PC-3 (cell line): ENCODE data around the gene ITFG2. TPM values are rescaled to one million over a fixed set of nuclear protein-coding genes. Genes with fewer than 3 reads are reported as not detected.

Source experiments
- ATAC-seq: fragments of 200-7000 bp; cut with Tn5 transposase; 2 replicates; pipeline ENCODE4 v1.9.1; 2020; ENCODE audit warnings: mild to moderate bottlenecking, moderate library complexity
- BruUV-seq: library from RNA; stranded (reverse); fragments of 400-500 nt; replicated peaks from 2 replicates; lab custom pipeline; 2021; lab: Mats Ljungman, UMichigan
- CTCF ChIA-PET: fragments of 300-600 bp; sonication (Branson Sonifier 250); formaldehyde crosslinking; loops from one replicate; lab custom pipeline; 2022; ENCODE audit warnings: antibody characterized with exemption; lab: Charles Lee
- POLR2A ChIA-PET: fragments of 300-600 bp; sonication (Branson Sonifier 250); formaldehyde crosslinking; loops from one replicate; lab custom pipeline; 2022; ENCODE audit warnings: antibody characterized with exemption; ENCODE audit not compliant: unreplicated experiment; lab: Charles Lee
- DNase-seq: peaks from one replicate; pipeline ENCODE4 v3.0.0-alpha.2; 2015
- H2AFZ ChIP-seq: fragments of 300-600 bp; sonication (generic); 2 replicates; pipeline ENCODE4 v1.6.0; 2016; ENCODE audit warnings: antibody characterized with exemption, low read length
- H3F3A ChIP-seq: fragments of 300-600 bp; sonication (generic); one replicate; pipeline ENCODE4 v1.6.0; 2017; ENCODE audit warnings: antibody characterized with exemption, low read length, control low read depth, mild to moderate bottlenecking; ENCODE audit not compliant: unreplicated experiment
- H3K27ac ChIP-seq: fragments of 300-600 bp; sonication (generic); 2 replicates; pipeline ENCODE4 v1.5.1; 2016; ENCODE audit warnings: mild to moderate bottlenecking, low read length
- H3K27me3 ChIP-seq: fragments of 300-600 bp; sonication (generic); 2 replicates; pipeline ENCODE4 v1.6.1; 2016; ENCODE audit warnings: low read length, mixed read lengths
- H3K36me3 ChIP-seq: fragments of 300-600 bp; sonication (generic); 2 replicates; pipeline ENCODE4 v1.6.1; 2016; ENCODE audit warnings: low read depth, mixed run types, low read length, mixed read lengths
- H3K4me1 ChIP-seq: fragments of 300-600 bp; sonication (generic); 2 replicates; pipeline ENCODE4 v1.5.1; 2016; ENCODE audit warnings: low read length; ENCODE audit not compliant: insufficient read depth
- H3K4me2 ChIP-seq: fragments of 300-600 bp; sonication (generic); 2 replicates; pipeline ENCODE4 v1.6.0; 2016; ENCODE audit warnings: low read length
- H3K4me3 ChIP-seq: fragments of 300-600 bp; sonication (generic); 2 replicates; pipeline ENCODE4 v1.5.1; 2016; ENCODE audit warnings: mild to moderate bottlenecking, low read length, mixed read lengths
- H3K79me2 ChIP-seq: fragments of 300-600 bp; sonication (generic); 2 replicates; pipeline ENCODE4 v1.6.1; 2017; ENCODE audit warnings: low read length, mixed read lengths
- H3K9ac ChIP-seq: fragments of 300-600 bp; sonication (generic); 2 replicates; pipeline ENCODE4 v1.6.0; 2016; ENCODE audit warnings: mild to moderate bottlenecking, low read length
- H3K9me2 ChIP-seq: fragments of 300-600 bp; sonication (generic); replicated peaks from 2 replicates; pipeline ENCODE4 v1.6.1; 2016; ENCODE audit warnings: mixed run types, low read length, mixed read lengths
- H3K9me3 ChIP-seq: fragments of 300-600 bp; sonication (generic); 2 replicates; pipeline ENCODE4 v1.6.1; 2016; ENCODE audit warnings: low read length, mixed read lengths
- H4K20me1 ChIP-seq: fragments of 300-600 bp; sonication (generic); 2 replicates; pipeline ENCODE4 v1.6.1; 2016; ENCODE audit warnings: low read length, mixed read lengths
- EZH2 ChIP-seq: fragments of 300-600 bp; sonication (generic); IDR thresholded peaks from one replicate; pipeline ENCODE4 v1.6.1; 2017; ENCODE audit warnings: antibody characterized with exemption, mild to moderate bottlenecking, low read length; ENCODE audit not compliant: unreplicated experiment
- EZH2phosphoT487 ChIP-seq: fragments of 300-600 bp; sonication (generic); IDR thresholded peaks from 2 replicates; pipeline ENCODE4 v1.6.1; 2018; ENCODE audit warnings: mild to moderate bottlenecking, antibody characterized with exemption, low read length, borderline replicate concordance
- intact Hi-C: fragments of 100-400 bp; cut with micrococcal nuclease; formaldehyde crosslinking; loops from 2 replicates; pipeline ENCODE4 v1.9.0; 2023
- total RNA-seq: library from RNA; depleted of rRNA; stranded (reverse); fragments of >200 nt; gene quantifications from 2 replicates; pipeline ENCODE4 v1.2.3, GENCODE V29; 2014
- TF ChIP-seq, protein P1 (sequence below): fragments of 300-600 bp; sonication (generic); conservative IDR thresholded peaks from 2 replicates; pipeline ENCODE4 v1.5.1; 2017; ENCODE audit warnings: antibody characterized with exemption, low read depth, mild to moderate bottlenecking, low read length

Gene ITFG2
- total RNA-seq, 1 experiment from 2014 or later, result 12.8 TPM

- Histone ChIP-seq H3K27me3 (no peaks in the 10 kb centered on the region), H3K9ac (peak overlapping the region; percentile 62), H3K9me2 (no peaks in the 10 kb centered on the region), H3K9me3 (no peaks in the 10 kb centered on the region), H3K36me3 (peaks cover 46% of the 10 kb centered on the region), H3K4me3 (peak overlapping the region; percentile 95), H4K20me1 (peaks cover 29% of the 10 kb centered on the region), H3K79me2 (peaks cover 40% of the 10 kb centered on the region), H3K27ac (no peak overlapping the region), H3K4me2 (peak overlapping the region; percentile 98), H3K4me1 (peaks cover 21% of the 10 kb centered on the region), H3F3A (no peaks in the 10 kb centered on the region), H2AFZ (peak overlapping the region; percentile 57; the same call in 1 of the 2 replicates)
- peak; percentile 28 for ATAC-seq
- intact Hi-C loops, result loop anchor here (1.0 kb wide), 1 partner anchor 16 kb away; the partner anchor contains the start of gene ITFG2
- DNase-seq, result peak; percentile 20
- CTCF ChIA-PET, result no interaction called here
- TF ChIP-seq, protein P1, sequence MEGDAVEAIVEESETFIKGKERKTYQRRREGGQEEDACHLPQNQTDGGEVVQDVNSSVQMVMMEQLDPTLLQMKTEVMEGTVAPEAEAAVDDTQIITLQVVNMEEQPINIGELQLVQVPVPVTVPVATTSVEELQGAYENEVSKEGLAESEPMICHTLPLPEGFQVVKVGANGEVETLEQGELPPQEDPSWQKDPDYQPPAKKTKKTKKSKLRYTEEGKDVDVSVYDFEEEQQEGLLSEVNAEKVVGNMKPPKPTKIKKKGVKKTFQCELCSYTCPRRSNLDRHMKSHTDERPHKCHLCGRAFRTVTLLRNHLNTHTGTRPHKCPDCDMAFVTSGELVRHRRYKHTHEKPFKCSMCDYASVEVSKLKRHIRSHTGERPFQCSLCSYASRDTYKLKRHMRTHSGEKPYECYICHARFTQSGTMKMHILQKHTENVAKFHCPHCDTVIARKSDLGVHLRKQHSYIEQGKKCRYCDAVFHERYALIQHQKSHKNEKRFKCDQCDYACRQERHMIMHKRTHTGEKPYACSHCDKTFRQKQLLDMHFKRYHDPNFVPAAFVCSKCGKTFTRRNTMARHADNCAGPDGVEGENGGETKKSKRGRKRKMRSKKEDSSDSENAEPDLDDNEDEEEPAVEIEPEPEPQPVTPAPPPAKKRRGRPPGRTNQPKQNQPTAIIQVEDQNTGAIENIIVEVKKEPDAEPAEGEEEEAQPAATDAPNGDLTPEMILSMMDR, result peak; percentile 52
- TF ChIP-seq EZH2phosphoT487, result no peak
- POLR2A ChIA-PET, result no interaction called here
- BruUV-seq, result no TSS peak
Observed at GRCh38 chr12:2796187-2796666, 16.2 kb upstream of the ITFG2 start.

- no peaks in the 10 kb centered on the region for H3K27me3 ChIP-seq
- no peaks in the 10 kb centered on the region for H3K9me3 ChIP-seq
- no peak overlapping the region for H3K27ac ChIP-seq
- H3F3A ChIP-seq, result no peaks in the 10 kb centered on the region
- H3K4me1 ChIP-seq, result peaks cover 21% of the 10 kb centered on the region
- intact Hi-C loops, result no loop called here
- H3K36me3 ChIP-seq, result peaks cover 52% of the 10 kb centered on the region
- H3K4me2 ChIP-seq, result peak overlapping the region; percentile 98
- no peak overlapping the region for H3K9ac ChIP-seq
- ATAC-seq (no peak), DNase-seq (no peak)
- POLR2A ChIA-PET, result no interaction called here
- H4K20me1 ChIP-seq, result peaks cover 29% of the 10 kb centered on the region
- H2AFZ ChIP-seq, result no peak overlapping the region
- BruUV-seq, result no TSS peak
- TF ChIP-seq EZH2phosphoT487 (no peak), EZH2 (no peak)
- TF ChIP-seq, protein P1, result no peak; the same call in 1 of the 2 replicates
- CTCF ChIA-PET, result no interaction called here
- H3K79me2 ChIP-seq, result peaks cover 40% of the 10 kb centered on the region
- H3K4me3 ChIP-seq, result no peak overlapping the region; the same call in 1 of the 2 replicates
- no peaks in the 10 kb centered on the region for H3K9me2 ChIP-seq
Observed at GRCh38 chr12:2797721-2798418, 14.6 kb upstream of the ITFG2 start.

DNA sequence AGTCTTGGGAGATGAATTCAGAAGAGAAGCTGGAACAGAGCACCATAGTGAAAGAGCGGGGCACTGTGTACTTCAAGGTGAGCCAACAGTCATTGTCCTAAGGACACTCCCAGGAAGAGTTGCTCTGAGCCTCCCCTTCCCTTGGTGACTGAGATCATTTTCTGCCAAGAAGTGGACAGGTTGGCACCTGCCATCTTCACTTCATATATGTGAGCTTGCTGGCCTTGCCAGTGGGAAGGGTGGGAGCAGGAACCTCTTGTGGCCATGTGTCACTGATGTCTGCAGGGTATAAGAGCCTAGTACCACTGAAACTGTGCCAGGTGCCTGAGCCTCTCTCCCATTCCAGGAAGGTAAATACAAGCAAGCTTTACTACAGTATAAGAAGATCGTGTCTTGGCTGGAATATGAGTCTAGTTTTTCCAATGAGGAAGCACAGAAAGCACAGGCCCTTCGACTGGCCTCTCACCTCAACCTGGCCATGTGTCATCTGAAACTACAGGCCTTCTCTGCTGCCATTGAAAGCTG lies 12.4 kb upstream of the ITFG2 start:
- intact Hi-C loops, result no loop called here
- no peaks in the 10 kb centered on the region for H3K9me3 ChIP-seq
- no peak overlapping the region for H3K4me3 ChIP-seq
- peaks cover 4% of the 10 kb centered on the region for H3F3A ChIP-seq
- no peaks in the 10 kb centered on the region for H3K9me2 ChIP-seq
- TF ChIP-seq EZH2, result no peak
- TF ChIP-seq, protein P1, result no peak
- H2AFZ ChIP-seq, result no peak overlapping the region
- peaks cover 29% of the 10 kb centered on the region for H4K20me1 ChIP-seq
- peaks cover 40% of the 10 kb centered on the region for H3K79me2 ChIP-seq
- H3K4me2 ChIP-seq, result no peak overlapping the region
- POLR2A ChIA-PET, result no interaction called here
- H3K4me1 ChIP-seq, result peaks cover 14% of the 10 kb centered on the region
- CTCF ChIA-PET, result no interaction called here
- ATAC-seq (no peak), DNase-seq (no peak)
- H3K9ac ChIP-seq, result no peak overlapping the region
- no TSS peak for BruUV-seq
- peaks cover 72% of the 10 kb centered on the region for H3K36me3 ChIP-seq
- no peak overlapping the region for H3K27ac ChIP-seq
- H3K27me3 ChIP-seq, result no peaks in the 10 kb centered on the region
